Ishikawa (cell line): Measurements from ENCODE around the gene CYLC2.

Experiments used
- CEBPB ChIP-seq: IDR thresholded peaks from 2 replicates; pipeline ENCODE4 v1.6.1; 2012
- CREB1 ChIP-seq: IDR thresholded peaks from 2 replicates; pipeline ENCODE4 v1.6.1; 2012; ENCODE audit warnings: low read depth
- EGR1 ChIP-seq: IDR thresholded peaks from 2 replicates; pipeline ENCODE4 v1.6.1; 2012
- YY1 ChIP-seq: IDR thresholded peaks from 2 replicates; pipeline ENCODE4 v1.6.1; 2012; ENCODE audit warnings: low read depth

DNA sequence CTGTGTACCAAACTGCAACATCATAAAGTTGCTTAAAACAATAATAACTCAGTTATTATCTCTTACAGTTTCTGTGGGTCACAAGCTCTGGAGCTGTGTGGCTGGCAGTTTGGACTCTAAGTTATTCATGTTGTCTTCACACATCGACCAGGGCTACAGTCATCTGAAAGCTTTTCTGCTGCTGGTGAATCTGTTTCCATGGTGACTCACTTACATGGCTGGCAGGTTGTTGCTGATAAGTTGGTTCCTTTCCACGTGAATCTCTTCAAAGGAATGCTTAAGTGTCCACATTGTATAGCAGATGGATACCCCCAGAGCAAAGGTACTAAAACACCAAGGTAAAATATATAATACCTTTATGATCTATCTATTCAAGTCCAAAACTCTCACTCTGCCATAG lies 44.8 kb upstream of the CYLC2 start:
- TF ChIP-seq CREB1 (no peak), CEBPB (no peak), YY1 (no peak), EGR1 (no peak)
